GM12878 (cell line): ENCODE measurements around the gene CDK13. TPM values are rescaled to one million over a fixed set of nuclear protein-coding genes. Genes with fewer than 3 reads are reported as not detected.
A peak's percentile ranks its signal among the peaks of the same experiment; 100 is the strongest.

Source experiments
- BACH1 ChIP-seq: fragments of 450-650 bp; IDR thresholded peaks from 2 replicates; pipeline ENCODE4 v1.6.1; 2017; ENCODE audit warnings: mild to moderate bottlenecking, borderline replicate concordance
- BHLHE40 ChIP-seq, 2 experiments: fragments of 450-650 bp in 1 of 2; IDR thresholded peaks; 2 replicates each; pipeline ENCODE4 v1.6.1; 2011 to 2017; ENCODE audit warnings: low read depth in 2 of 2, borderline replicate concordance in 1 of 2, improper control_type of control experiment in 1 of 2, low read length in 1 of 2, mild to moderate bottlenecking in 1 of 2
- CHD2 ChIP-seq: IDR thresholded peaks from 2 replicates; pipeline ENCODE4 v1.6.1; 2011; ENCODE audit warnings: low read depth, low read length, improper control_type of control experiment, borderline replicate concordance
- CREM ChIP-seq: IDR thresholded peaks from 2 replicates; pipeline ENCODE4 v1.6.1; 2014; ENCODE audit warnings: antibody characterized with exemption, low read depth
- EGR1 ChIP-seq, 2 experiments: IDR thresholded peaks; 1 replicate in 1 of 2; 2 replicates in 1 of 2; pipeline ENCODE4 v1.6.1; 2011 to 2012; ENCODE audit warnings: low read depth in 2 of 2, low read length in 2 of 2, borderline replicate concordance in 1 of 2, mild to moderate bottlenecking in 1 of 2, moderate library complexity in 1 of 2
- EZH2 ChIP-seq: IDR thresholded peaks from 2 replicates; pipeline ENCODE4 v1.6.1; 2012; ENCODE audit warnings: low read depth, mild to moderate bottlenecking, control low read depth, inconsistent platforms, low read length, borderline replicate concordance; ENCODE audit not compliant: control insufficient read depth
- HSF1 ChIP-seq: fragments of 150-350 bp; IDR thresholded peaks from 2 replicates; pipeline ENCODE4 v1.6.1; 2014; ENCODE audit warnings: mild to moderate bottlenecking, low read depth, low read length
- IKZF1 ChIP-seq: fragments of 450-650 bp; conservative IDR thresholded peaks from 2 replicates; pipeline ENCODE4 v1.6.1; 2017; ENCODE audit warnings: antibody characterized with exemption, mild to moderate bottlenecking
- JUNB ChIP-seq: IDR thresholded peaks from 2 replicates; pipeline ENCODE4 v1.6.1; 2016; ENCODE audit warnings: antibody characterized with exemption, mild to moderate bottlenecking
- LARP7 ChIP-seq: fragments of 450-650 bp; IDR thresholded peaks from 2 replicates; pipeline ENCODE4 v1.6.1; 2017; ENCODE audit warnings: mild to moderate bottlenecking
- RB1 ChIP-seq: fragments of 450-650 bp; formaldehyde crosslinking; IDR thresholded peaks from 2 replicates; pipeline ENCODE4 v1.6.1; 2017; ENCODE audit warnings: mild to moderate bottlenecking, borderline replicate concordance
- RBBP5 ChIP-seq: fragments of 200-600 bp; sonication (generic); conservative IDR thresholded peaks from 2 replicates; pipeline ENCODE4 v1.6.1; 2016
- RELA ChIP-seq: fragments of 450-650 bp; IDR thresholded peaks from 2 replicates; pipeline ENCODE4 v1.8.0; 2014; ENCODE audit warnings: borderline replicate concordance; ENCODE audit not compliant: partially characterized antibody
- TAF1 ChIP-seq: IDR thresholded peaks from 2 replicates; pipeline ENCODE4 v1.6.1; 2011; ENCODE audit warnings: mild to moderate bottlenecking, low read depth, low read length, borderline replicate concordance
- USF2 ChIP-seq: IDR thresholded peaks from 2 replicates; pipeline ENCODE4 v1.6.1; 2011; ENCODE audit warnings: low read depth, low read length, improper control_type of control experiment, borderline replicate concordance
- ZBED1 ChIP-seq: IDR thresholded peaks from 2 replicates; pipeline ENCODE4 v1.6.1; 2016; ENCODE audit warnings: borderline replicate concordance
- polyA plus RNA-seq, 11 experiments: library from polyadenylated mRNA; depleted of rRNA in 4 of 11; unstranded in 6 of 11; stranded (reverse) in 5 of 11; fragments of >200 nt; fragmentation: Nextera tagmentation in 4 of 11; fragmentation: Illumina TruSeq in 1 of 11; extraction: Ambion mirVana in 4 of 11; extraction: Trizol in 1 of 11; gene quantifications; 1 replicate in 1 of 11; 2 replicates in 10 of 11; pipeline versions ENCODE4 v1.2.1 to v1.2.3, GENCODE V29; 2011 to 2016; ENCODE audit warnings: inconsistent platforms in 2 of 11, missing spikeins in 2 of 11, low read depth in 1 of 11
- total RNA-seq, 4 experiments: library from RNA; depleted of rRNA in 3 of 4; stranded (reverse); fragments of >200 nt in 3 of 4; fragmentation: Illumina TruSeq in 1 of 4; extraction: Trizol in 1 of 4; gene quantifications; 2 replicates each; pipeline versions ENCODE4 v1.2.1 to v1.2.3, GENCODE V29; 2013 to 2021
- TF ChIP-seq, protein P1 (sequence below): fragments of 450-650 bp; formaldehyde crosslinking; IDR thresholded peaks from 2 replicates; pipeline ENCODE4 v1.4.0; 2022; ENCODE audit warnings: mild to moderate bottlenecking, moderate library complexity
- TF ChIP-seq, protein P2 (sequence below): fragments of 450-650 bp; IDR thresholded peaks from 2 replicates; pipeline ENCODE4 v1.6.1; 2018; ENCODE audit warnings: borderline replicate concordance, mild to moderate bottlenecking; ENCODE audit not compliant: partially characterized antibody
- TF ChIP-seq, protein P3 (sequence below): IDR thresholded peaks from 2 replicates; pipeline ENCODE4 v1.6.1; 2012; ENCODE audit warnings: low read depth, low read length, improper control_type of control experiment

CDK13 gene
- total and polyA plus RNA-seq, 10 of the 15 experiments (the other 5 are each of a cell fraction or from before 2014, with no cell fraction given): 10.8 to 44.4 (median 28.0) TPM

- no peak for TF ChIP-seq HSF1
- peak; percentile 90 for TF ChIP-seq CREM
- no peak for TF ChIP-seq BACH1
- peak; percentile 12 for TF ChIP-seq RELA
- TF ChIP-seq EGR1 (IDR thresholded peaks at IDR 0.05; ENCODE audit: borderline replicate concordance in 1 of 2, low read depth in 2 of 2, low read length in 2 of 2): peak in 1 of 2 experiments; percentile 80; a peak in 2 of 3 replicates
- TF ChIP-seq ZBED1: peak; percentile 27; the same call in 1 of the 2 replicates
- no peak for TF ChIP-seq CHD2
- TF ChIP-seq TAF1: peak; percentile 99
- TF ChIP-seq RB1: peak; percentile 94; the same call in 1 of the 2 replicates
- TF ChIP-seq, protein P1, sequence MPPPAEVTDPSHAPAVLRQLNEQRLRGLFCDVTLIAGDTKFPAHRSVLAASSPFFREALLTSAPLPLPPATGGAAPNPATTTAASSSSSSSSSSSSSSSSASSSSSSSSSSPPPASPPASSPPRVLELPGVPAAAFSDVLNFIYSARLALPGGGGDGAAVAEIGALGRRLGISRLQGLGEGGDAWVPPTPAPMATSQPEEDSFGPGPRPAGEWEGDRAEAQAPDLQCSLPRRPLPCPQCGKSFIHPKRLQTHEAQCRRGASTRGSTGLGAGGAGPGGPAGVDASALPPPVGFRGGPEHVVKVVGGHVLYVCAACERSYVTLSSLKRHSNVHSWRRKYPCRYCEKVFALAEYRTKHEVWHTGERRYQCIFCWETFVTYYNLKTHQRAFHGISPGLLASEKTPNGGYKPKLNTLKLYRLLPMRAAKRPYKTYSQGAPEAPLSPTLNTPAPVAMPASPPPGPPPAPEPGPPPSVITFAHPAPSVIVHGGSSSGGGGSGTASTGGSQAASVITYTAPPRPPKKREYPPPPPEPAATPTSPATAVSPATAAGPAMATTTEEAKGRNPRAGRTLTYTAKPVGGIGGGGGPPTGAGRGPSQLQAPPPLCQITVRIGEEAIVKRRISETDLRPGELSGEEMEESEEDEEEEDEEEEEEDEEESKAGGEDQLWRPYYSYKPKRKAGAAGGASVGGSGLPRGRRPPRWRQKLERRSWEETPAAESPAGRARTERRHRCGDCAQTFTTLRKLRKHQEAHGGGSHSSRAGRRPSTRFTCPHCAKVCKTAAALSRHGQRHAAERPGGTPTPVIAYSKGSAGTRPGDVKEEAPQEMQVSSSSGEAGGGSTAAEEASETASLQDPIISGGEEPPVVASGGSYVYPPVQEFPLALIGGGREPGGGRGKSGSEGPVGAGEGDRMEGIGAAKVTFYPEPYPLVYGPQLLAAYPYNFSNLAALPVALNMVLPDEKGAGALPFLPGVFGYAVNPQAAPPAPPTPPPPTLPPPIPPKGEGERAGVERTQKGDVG (CRISPR knock-in tag): no peak
- TF ChIP-seq EZH2: no peak
- TF ChIP-seq LARP7: peak; percentile 64; the same call in 1 of the 2 replicates
- 0 out of 2 replicates have a peak, but pooled peaks have one; percentile 28 for TF ChIP-seq RBBP5
- peak; percentile 76 for TF ChIP-seq IKZF1
- TF ChIP-seq BHLHE40 (IDR thresholded peaks at IDR 0.05; ENCODE audit: borderline replicate concordance in 1 of 2, low read depth in 2 of 2, low read length in 1 of 2): peak; percentile 72 to 79
- TF ChIP-seq, protein P2, sequence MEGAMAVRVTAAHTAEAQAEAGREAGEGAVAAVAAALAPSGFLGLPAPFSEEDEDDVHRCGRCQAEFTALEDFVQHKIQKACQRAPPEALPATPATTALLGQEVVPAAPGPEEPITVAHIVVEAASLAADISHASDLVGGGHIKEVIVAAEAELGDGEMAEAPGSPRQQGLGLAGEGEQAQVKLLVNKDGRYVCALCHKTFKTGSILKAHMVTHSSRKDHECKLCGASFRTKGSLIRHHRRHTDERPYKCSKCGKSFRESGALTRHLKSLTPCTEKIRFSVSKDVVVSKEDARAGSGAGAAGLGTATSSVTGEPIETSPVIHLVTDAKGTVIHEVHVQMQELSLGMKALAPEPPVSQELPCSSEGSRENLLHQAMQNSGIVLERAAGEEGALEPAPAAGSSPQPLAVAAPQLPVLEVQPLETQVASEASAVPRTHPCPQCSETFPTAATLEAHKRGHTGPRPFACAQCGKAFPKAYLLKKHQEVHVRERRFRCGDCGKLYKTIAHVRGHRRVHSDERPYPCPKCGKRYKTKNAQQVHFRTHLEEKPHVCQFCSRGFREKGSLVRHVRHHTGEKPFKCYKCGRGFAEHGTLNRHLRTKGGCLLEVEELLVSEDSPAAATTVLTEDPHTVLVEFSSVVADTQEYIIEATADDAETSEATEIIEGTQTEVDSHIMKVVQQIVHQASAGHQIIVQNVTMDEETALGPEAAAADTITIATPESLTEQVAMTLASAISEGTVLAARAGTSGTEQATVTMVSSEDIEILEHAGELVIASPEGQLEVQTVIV: no peak
- TF ChIP-seq, protein P3, sequence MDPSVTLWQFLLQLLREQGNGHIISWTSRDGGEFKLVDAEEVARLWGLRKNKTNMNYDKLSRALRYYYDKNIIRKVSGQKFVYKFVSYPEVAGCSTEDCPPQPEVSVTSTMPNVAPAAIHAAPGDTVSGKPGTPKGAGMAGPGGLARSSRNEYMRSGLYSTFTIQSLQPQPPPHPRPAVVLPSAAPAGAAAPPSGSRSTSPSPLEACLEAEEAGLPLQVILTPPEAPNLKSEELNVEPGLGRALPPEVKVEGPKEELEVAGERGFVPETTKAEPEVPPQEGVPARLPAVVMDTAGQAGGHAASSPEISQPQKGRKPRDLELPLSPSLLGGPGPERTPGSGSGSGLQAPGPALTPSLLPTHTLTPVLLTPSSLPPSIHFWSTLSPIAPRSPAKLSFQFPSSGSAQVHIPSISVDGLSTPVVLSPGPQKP: peak; percentile 65; the same call in 1 of the 2 replicates
- 0 out of 2 replicates have a peak, but pooled peaks have one; percentile 16 for TF ChIP-seq JUNB
- TF ChIP-seq USF2: no peak
Observed at GRCh38 chr7:40134428-40135316, 184.6 kb downstream of the CDK13 start, which contains the start of the genes MPLKIP and SUGCT (continued).
